Endometrial microvascular endothelial cells (primary cell): ENCODE data around the gene DCP2. TPM values are rescaled to one million over a fixed set of nuclear protein-coding genes. Genes with fewer than 3 reads are reported as not detected.

Source experiments
- in situ Hi-C: cut with HindIII; loops from 2 replicates; pipeline ENCODE4 v1.10.0; 2017; ENCODE audit warnings: low sequenced_read_pairs, low pct_unique_long_range_greater_than_20kb; ENCODE audit errors: inconsistent ontology term
- total RNA-seq: library from RNA; depleted of rRNA; stranded (reverse); fragments of >200 nt; gene quantifications from one replicate; pipeline ENCODE4 v1.2.3, GENCODE V29; 2015; ENCODE audit errors: inconsistent ontology term

Gene DCP2
- total RNA-seq, 1 donor from 2014 or later, result 22.3 TPM

GRCh38 chr5:113058269-113058668 lies 81.7 kb downstream of the DCP2 start:
- in situ Hi-C loops, result no loop called here

GRCh38 chr5:113058706-113059226 lies 82.2 kb downstream of the DCP2 start:
- in situ Hi-C loops, result no loop called here

DNA sequence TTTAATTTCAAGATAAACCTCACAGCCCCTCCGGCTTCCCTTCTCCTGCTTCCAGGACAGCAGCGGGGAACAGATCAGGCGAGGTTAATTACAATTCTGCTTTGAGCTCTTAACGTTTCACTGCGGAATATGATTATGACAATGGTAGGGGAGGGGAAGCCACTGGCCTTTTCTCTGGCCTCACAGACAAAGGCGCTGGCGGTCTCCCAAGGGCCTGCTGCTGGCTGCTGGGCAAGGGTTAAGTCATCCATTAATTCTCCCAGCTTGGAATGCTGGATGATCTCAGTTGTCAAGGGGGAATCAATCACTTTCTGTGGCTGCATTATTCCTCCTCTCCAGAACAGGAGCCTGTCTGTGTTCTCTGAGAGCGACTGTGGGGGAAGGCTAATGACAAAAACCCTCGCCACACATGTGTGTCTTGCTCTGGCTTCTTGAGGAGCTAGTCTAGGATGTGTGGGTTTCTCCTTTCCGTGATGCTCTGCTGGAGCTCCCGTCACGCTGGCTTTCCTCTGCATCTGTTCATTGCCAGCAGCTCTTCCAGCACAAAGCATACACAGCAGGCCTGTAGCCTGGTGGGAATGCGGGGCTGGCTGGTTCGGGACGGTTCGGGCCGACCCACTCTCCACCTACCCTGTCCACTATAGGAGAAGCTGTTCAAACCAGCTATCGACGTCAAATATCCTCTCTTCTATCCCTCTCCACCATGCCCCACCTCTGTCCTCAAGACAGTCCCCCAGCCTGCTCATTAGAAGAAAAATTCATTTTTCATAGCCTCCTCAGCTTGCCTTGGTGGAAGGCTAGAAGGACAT lies 82.8 kb downstream of the DCP2 start:
- in situ Hi-C loops, result no loop called here

DNA sequence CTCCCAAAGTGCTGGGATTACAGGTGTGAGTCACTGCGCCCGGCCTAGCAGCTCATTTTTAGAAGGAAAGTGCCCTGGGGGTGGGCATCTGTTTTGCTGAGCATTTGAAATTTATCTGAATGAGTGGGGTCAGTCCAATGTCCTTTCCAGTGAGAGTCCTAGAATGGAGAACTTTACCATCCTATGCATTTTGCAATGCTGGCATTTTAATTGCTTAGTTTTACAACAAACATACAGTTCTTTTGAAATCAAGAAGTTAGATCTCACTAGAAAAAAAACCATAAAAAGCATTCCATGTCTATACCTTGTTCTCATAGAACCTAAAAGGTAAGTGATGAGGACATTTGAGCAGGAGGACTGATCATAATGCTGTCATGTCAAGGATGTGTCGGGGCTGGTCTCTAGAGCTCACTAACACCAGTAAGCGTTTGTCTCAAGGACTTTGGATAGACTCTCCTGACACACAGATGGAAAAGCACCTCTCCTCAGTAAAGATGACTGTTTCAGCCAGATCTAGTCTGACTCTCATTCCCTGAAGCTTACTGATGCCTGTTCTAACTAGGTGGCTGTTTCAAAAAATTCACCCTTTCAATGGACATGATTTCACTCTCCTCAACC lies 83.9 kb downstream of the DCP2 start:
- in situ Hi-C loops, result no loop called here

GRCh38 chr5:113061846-113062780 lies 85.5 kb downstream of the DCP2 start:
- in situ Hi-C loops, result no loop called here

- in situ Hi-C loops, result no loop called here
Observed at GRCh38 chr5:113062869-113063508, 86.4 kb downstream of the DCP2 start.

DNA sequence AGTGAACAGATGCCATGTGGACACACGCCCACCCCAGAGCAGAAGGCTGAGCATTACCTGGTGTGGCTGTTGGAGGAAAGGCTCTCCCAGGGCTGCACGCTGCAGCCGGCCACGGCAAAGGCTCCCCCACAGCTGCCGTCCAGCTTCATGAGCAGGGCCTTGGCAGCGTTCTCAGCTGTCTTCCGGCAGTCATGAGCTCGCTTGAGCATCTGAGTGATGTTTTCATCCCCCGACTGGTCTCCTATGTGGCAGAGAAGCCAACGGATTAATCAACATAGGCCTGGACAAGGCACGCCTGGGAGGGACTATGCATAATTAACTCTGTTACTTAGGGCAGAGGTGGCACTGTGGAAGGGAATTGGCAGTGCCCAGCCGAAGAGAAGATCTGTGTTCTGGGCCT lies 87.3 kb downstream of the DCP2 start:
- in situ Hi-C loops, result no loop called here

GRCh38 chr5:113064806-113065205 lies 88.2 kb downstream of the DCP2 start:
- in situ Hi-C loops, result no loop called here

DNA sequence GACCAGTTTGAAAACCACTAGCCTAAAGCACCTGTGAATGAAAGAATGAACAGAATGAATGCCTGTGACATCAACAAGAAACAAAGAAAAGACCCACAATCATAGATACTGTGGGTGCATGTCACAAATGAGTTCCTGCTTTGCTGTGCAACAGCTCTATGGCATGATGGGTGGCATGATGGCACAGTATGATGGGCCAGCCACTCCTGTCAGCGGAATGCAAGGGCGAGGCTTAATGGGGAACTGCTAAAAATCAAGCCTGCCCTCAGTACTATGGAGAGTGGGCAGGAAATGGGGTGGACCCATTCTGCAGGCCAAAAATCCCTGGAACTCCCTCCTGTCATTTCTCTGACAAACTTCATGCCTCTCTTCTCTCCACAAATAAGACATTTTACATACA lies 89.0 kb downstream of the DCP2 start:
- in situ Hi-C loops, result no loop called here

GRCh38 chr5:113067635-113068344 lies 91.2 kb downstream of the DCP2 start:
- in situ Hi-C loops, result no loop called here

DNA sequence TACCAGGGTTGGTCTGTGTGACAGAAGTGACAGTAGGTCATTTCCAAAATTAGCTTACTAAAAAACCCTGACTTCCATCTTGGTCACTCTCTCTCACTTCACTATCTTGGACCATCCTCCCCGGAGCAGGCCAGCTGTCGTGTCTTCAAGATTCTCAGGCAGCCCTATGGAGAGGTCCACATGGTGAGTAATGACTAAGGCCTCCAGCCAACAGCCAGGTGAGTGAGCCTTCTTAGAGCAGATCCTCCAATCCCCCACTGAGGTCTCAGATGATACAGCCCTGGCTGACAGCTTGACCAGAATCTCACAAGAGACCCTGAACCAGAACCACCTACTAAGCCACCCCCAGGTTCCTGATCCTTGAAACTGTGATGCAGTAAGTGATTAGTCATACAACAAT lies 92.0 kb downstream of the DCP2 start:
- in situ Hi-C loops, result no loop called here

Other genes with a start within 250 kb of the DCP2 start
- 28.1 TPM for gene APC, start 238.9 kb upstream of the DCP2 start, total RNA-seq
- gene SRP19, start 115.5 kb upstream of the DCP2 start, total RNA-seq, result 136 TPM
- 85.0 TPM for gene REEP5, start 54.6 kb upstream of the DCP2 start, total RNA-seq